B cell (primary cell): ENCODE measurements around the gene EZH2.

Experiments used
- EZH2 ChIP-seq: IDR thresholded peaks from 2 replicates; pipeline ENCODE4 v1.6.1; 2012; ENCODE audit warnings: borderline replicate concordance, low read depth, mild to moderate bottlenecking, moderate library complexity, low read length; ENCODE audit not compliant: insufficient read depth, poor library complexity, severe bottlenecking
- TF ChIP-seq, protein P1 (sequence below): fragments of 200-600 bp; IDR thresholded peaks from one replicate; pipeline ENCODE4 v1.8.0; 2022; ENCODE audit warnings: antibody characterized with exemption, mild to moderate bottlenecking

DNA sequence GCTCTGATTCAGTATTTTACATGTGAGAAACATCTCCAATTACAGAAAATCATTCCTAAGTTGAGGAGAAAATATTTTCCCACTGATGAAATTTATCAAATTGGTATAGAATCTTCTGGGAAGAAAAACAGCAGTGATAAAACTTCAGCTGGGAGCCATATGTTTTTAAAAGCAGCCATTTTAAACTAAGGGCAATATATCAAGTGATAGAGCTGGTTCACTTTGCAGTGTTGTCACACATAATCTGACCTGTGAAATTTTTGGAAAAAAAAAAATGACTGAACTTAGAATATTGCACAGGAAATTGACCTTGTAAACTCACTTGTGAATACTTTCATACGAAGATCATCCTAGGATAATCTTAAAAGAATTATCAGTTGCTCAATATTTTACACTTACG lies 10.5 kb upstream of the EZH2 start:
- TF ChIP-seq, protein P1, sequence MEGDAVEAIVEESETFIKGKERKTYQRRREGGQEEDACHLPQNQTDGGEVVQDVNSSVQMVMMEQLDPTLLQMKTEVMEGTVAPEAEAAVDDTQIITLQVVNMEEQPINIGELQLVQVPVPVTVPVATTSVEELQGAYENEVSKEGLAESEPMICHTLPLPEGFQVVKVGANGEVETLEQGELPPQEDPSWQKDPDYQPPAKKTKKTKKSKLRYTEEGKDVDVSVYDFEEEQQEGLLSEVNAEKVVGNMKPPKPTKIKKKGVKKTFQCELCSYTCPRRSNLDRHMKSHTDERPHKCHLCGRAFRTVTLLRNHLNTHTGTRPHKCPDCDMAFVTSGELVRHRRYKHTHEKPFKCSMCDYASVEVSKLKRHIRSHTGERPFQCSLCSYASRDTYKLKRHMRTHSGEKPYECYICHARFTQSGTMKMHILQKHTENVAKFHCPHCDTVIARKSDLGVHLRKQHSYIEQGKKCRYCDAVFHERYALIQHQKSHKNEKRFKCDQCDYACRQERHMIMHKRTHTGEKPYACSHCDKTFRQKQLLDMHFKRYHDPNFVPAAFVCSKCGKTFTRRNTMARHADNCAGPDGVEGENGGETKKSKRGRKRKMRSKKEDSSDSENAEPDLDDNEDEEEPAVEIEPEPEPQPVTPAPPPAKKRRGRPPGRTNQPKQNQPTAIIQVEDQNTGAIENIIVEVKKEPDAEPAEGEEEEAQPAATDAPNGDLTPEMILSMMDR = no peak
- TF ChIP-seq EZH2 = no peak
